Right cardiac atrium (tissue), 5 donors: ENCODE results near the gene SOX6. TPM values are rescaled to one million over a fixed set of nuclear protein-coding genes. Genes with fewer than 3 reads are reported as not detected.

Experiments
- ATAC-seq, 2 donors: fragments of 200-7000 bp; cut with Tn5 transposase; one replicate each; pipeline versions ENCODE4 v1.8.0 to v1.9.1; 2020; ENCODE audit warnings: moderate library complexity in 2 of 2, mild to moderate bottlenecking in 1 of 2
- DNase-seq, 3 donors: peaks; one replicate each; pipeline ENCODE4 v3.0.0-alpha.2; 2020
- H3K27ac ChIP-seq: one replicate; pipeline ENCODE4 v1.5.1; 2013; ENCODE audit warnings: mild to moderate bottlenecking, low read length, control low read depth, moderate library complexity
- H3K27me3 ChIP-seq: one replicate; pipeline ENCODE4 v1.6.1; 2013; ENCODE audit not compliant: control insufficient read depth, insufficient read depth
- H3K4me1 ChIP-seq: one replicate; pipeline ENCODE4 v1.6.1; 2013; ENCODE audit warnings: low read length; ENCODE audit not compliant: control insufficient read depth, insufficient read depth
- H3K4me3 ChIP-seq: one replicate; pipeline ENCODE4 v1.5.1; 2013; ENCODE audit warnings: low read length, control low read depth
- H3K9me3 ChIP-seq: one replicate; pipeline ENCODE4 v1.6.1; 2013; ENCODE audit warnings: low read length; ENCODE audit not compliant: control insufficient read depth
- whole genome bisulfite sequencing: extraction: QIAGEN DNeasy Blood & Tissue Kit; methylation state at CpG from one replicate; pipeline ENCODE4 v1.1.7; 2013; 5-methylcytosine and 5-hydroxymethylcytosine counted together
- intact Hi-C, 4 donors: fragments of 100-400 bp; cut with DNase I; formaldehyde crosslinking; loops; one replicate each; pipeline versions ENCODE4 v1.11.0 to v1.14.0; 2022 to 2023
- polyA plus RNA-seq: library from polyadenylated mRNA; stranded (reverse); fragments of 200-250 nt; gene quantifications from one replicate; pipeline ENCODE4 v1.2.3, GENCODE V29; 2013
- total RNA-seq, 4 donors: library from RNA; stranded (reverse); fragmentation: NEBNext Ultra II Directional; extraction: Animal tissue kit (Norgen Biotek cat#: 25700); gene quantifications; one replicate each; pipeline ENCODE4 v1.2.1, GENCODE V29; 2021
- donor health status: healthy with polysubstance abuse.
- donor health status: DM: no; HTN: yes; CAD: no.
- donor health status: DM: no; HTN: no; CAD: no.
- donor health status: DM: no; HTN: yes; CAD: no; lungs with severe emphysema.
- donor health status: DM: yes; HTN: yes; CAD: no.

SOX6 gene
- total and polyA plus RNA-seq, 5 donors = 3.3 to 26.7 (median 22.4) TPM

DNA sequence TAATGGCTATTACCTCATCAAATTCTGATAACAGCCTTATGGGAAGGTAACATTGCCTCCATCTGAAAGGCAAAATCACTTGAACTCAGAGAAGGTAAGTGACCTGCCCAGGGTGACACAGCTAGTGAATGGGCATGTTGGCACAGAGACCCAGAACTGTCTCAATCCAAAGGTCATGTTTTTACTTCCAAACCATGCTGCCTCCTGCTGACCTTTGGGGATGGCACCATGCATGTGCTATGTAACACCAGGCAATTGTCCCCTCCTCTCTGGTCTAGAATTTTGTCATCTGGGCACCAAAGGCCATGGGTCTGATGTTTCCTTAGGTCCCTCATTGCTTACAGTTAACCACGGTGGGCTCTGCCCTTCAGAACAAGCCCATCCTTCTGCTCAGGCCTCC lies 417.4 kb downstream of the SOX6 start:
- WGBS = 93% methylated on average over 1 of the region's 1 CpG
- H3K27me3 ChIP-seq = no peaks in the 10 kb centered on the region
- intact Hi-C loops = no loop called here
- H3K4me3 ChIP-seq = no peak overlapping the region
- DNase-seq = no peak
- ATAC-seq = no peak
- no peaks in the 10 kb centered on the region for H3K4me1 ChIP-seq
- no peak overlapping the region for H3K27ac ChIP-seq
- H3K9me3 ChIP-seq = no peaks in the 10 kb centered on the region

DNA sequence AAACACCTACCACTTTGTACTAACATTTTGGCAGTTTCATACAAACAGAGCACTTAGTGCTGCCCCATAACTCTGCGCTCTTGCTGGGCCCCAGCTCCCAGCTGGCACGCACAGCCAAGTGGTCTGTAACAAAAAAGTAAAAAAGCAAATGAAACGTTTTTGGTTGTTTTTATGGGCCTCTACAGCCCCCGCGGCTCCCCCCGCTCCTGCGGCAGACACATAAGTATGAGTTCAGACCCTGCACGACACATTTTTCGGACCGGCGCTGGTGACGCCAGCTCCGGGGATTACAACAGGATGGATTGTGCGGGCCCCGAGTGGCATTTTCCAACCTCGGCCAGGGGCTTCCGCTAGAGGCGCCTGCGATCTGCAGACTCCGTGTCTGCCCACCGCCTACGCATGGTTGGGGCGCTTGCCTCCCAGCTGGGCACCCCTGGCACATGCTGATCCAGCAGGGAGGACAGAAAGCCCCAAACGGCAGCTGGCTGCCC lies 418.2 kb downstream of the SOX6 start:
- H3K9me3 ChIP-seq = no peaks in the 10 kb centered on the region
- no peaks in the 10 kb centered on the region for H3K27me3 ChIP-seq
- H3K4me3 ChIP-seq = no peak overlapping the region
- WGBS = 95% methylated on average over 24 of the region's 24 CpGs
- ATAC-seq (no peak), DNase-seq (no peak)
- no peak overlapping the region for H3K27ac ChIP-seq
- H3K4me1 ChIP-seq = no peaks in the 10 kb centered on the region
- intact Hi-C loops = no loop called here

DNA sequence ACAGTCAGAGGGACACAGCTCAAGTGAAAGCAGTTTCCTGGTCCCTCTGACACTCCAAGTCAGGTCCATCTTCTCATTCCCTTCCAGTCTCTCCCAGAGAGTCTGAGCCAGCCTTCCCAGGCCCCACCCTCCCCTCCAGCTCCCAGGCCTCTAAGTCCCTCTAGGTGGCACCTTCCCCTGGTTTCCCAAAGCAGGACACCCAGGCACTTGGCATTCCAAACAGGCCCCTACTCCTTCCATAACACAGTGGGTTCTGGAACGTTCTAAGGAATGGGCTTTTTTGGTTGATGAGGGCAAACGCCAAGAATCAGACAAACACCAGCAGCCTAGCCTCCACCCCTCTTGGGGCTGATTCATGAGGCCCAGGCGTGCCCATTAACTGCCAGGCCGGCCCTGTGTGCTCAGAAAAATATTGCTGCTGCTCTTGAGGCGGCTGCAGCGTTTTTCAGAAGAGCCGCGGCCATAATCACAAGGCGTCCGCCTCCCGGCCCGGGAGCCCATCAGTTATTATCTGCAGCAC lies 418.7 kb downstream of the SOX6 start:
- no peak overlapping the region for H3K27ac ChIP-seq
- no peaks in the 10 kb centered on the region for H3K4me1 ChIP-seq
- no peaks in the 10 kb centered on the region for H3K9me3 ChIP-seq
- H3K27me3 ChIP-seq = no peaks in the 10 kb centered on the region
- WGBS = 82% methylated on average over 12 of the region's 12 CpGs
- DNase-seq (no peak), ATAC-seq (no peak)
- intact Hi-C loops = no loop called here
- H3K4me3 ChIP-seq = no peak overlapping the region

DNA sequence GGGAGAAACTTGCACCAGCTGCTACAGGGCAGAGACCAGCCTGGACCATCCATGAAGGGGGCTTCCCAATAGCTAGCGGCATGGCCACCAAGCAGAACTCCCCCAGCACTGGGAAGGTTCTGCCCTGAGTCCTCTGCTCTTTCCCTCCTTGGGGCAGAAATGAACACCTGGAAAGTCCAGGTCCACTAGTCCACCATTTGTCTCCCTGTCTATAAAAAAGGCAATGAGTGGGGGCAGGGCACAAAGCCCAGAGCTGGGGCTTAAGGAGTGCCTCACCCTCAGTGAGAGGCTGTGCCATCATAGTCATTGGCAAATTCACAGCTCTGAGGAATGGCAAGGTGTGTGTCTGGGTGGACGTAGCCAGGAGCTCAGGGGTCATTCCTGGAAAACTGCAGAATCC lies 420.3 kb downstream of the SOX6 start:
- H3K27ac ChIP-seq = no peak overlapping the region
- WGBS = 94% methylated on average over 2 of the region's 2 CpGs
- intact Hi-C loops = no loop called here
- H3K4me1 ChIP-seq = no peaks in the 10 kb centered on the region
- DNase-seq (no peak), ATAC-seq (no peak)
- H3K27me3 ChIP-seq = no peaks in the 10 kb centered on the region
- H3K4me3 ChIP-seq = no peak overlapping the region
- H3K9me3 ChIP-seq = no peaks in the 10 kb centered on the region

DNA sequence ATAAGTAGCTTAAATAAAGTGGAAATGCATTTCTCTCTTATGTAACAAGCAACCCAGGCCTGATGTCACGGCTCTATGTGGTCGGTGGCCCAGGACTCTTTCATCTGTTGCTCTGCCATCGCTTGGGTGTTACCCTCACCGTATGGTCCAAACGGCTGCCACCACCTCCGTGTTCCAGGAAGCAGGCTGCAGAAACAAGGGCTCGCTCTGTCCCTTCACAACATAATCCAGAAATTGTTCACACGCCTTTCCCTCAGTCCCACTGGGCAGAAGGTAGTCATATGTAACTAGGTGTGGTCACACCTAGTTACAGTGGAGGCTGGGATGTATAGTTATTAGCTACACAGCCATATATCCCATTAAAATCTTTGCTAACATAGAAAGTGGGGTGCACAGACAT lies 421.0 kb downstream of the SOX6 start:
- Histone ChIP-seq H3K9me3 (no peaks in the 10 kb centered on the region), H3K4me3 (no peak overlapping the region), H3K27me3 (no peaks in the 10 kb centered on the region), H3K4me1 (no peaks in the 10 kb centered on the region), H3K27ac (no peak overlapping the region)
- no peak for DNase-seq
- intact Hi-C loops = no loop called here
- ATAC-seq = no peak
- WGBS = 93% methylated on average over 8 of the region's 8 CpGs

DNA sequence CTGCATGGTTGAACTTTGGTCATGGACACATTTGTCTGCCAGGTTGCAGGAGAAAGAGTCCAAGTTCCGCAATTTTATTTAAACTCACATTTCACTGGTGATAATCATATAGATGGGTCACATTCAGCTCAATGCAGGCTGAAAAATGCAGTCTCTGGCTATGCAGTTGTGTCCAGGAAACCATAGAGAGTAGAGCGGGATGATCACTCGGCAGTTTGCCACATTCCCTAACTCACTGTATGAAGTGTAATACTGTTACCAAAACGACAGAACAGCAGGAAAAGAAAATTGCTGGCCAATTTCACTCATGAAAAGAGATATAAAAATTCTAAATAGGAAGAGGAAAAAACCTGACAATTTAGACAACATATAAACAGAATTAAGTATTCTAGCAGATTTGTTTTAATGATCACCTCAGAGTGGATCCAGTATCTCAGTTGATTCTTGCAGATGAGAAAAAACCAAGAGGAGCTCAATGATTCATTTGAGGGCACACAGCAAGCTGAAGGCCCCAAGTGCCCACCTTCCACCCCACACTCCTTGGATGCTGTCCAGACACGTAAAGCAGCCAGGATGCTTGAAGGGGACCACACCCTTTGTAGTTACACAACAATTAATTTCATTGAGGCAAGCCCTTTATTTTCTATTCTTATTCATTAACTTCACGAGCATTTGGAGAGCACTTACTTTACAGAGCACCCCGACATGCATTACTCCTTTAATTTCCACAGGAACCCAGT lies 422.3 kb downstream of the SOX6 start:
- DNase-seq (no peak), ATAC-seq (no peak)
- H3K27ac ChIP-seq = no peak overlapping the region
- WGBS = 69% methylated on average over 7 of the region's 7 CpGs
- H3K9me3 ChIP-seq = no peaks in the 10 kb centered on the region
- H3K4me3 ChIP-seq = no peak overlapping the region
- H3K4me1 ChIP-seq = no peaks in the 10 kb centered on the region
- H3K27me3 ChIP-seq = no peaks in the 10 kb centered on the region
- intact Hi-C loops = no loop called here

DNA sequence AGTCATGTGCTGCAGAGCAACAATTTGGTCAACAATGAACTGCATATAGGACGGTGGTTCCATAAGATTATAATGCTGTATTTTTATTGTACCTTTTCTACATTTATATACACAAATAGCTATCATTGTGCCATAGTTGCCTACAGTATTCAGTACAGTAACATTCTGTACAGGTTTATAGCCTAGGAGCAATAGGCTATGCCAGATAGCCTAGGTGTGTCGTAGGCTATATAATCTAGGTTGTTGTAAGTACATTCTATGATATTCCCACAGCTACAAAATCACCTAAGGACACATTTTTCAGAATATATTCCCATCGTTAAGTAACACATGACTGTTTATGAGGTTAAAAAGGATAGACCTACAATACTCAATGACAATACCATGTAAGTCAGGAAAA lies 423.9 kb downstream of the SOX6 start:
- no peak for ATAC-seq
- Histone ChIP-seq H3K4me3 (no peak overlapping the region), H3K27ac (no peak overlapping the region), H3K27me3 (no peaks in the 10 kb centered on the region), H3K9me3 (no peaks in the 10 kb centered on the region), H3K4me1 (no peaks in the 10 kb centered on the region)
- DNase-seq = no peak
- intact Hi-C loops = no loop called here
- 95% methylated on average over 3 of the region's 3 CpGs for WGBS

DNA sequence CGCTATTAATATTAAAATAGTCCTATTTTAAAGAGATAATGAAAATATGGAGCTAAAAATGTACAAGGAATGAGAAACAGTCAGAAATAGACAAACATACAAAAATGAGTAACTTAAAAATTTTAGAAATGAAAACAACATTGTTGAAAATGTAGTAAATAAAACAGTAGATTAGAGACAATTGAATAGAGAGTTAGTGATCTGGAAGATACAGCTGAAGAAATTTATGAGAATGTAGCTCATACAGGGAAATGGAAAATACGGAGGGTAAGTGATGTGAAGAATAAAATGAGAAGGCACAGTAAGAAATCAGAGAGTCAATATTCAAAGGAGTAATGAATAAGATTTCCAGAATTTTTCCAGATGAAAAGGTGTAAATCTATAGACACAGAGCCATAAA lies 424.8 kb downstream of the SOX6 start:
- ATAC-seq (no peak), DNase-seq (no peak)
- Histone ChIP-seq H3K4me3 (no peak overlapping the region), H3K27ac (no peak overlapping the region), H3K4me1 (no peaks in the 10 kb centered on the region), H3K27me3 (no peaks in the 10 kb centered on the region), H3K9me3 (no peaks in the 10 kb centered on the region)
- intact Hi-C loops = no loop called here
- WGBS = 98% methylated on average over 2 of the region's 2 CpGs

DNA sequence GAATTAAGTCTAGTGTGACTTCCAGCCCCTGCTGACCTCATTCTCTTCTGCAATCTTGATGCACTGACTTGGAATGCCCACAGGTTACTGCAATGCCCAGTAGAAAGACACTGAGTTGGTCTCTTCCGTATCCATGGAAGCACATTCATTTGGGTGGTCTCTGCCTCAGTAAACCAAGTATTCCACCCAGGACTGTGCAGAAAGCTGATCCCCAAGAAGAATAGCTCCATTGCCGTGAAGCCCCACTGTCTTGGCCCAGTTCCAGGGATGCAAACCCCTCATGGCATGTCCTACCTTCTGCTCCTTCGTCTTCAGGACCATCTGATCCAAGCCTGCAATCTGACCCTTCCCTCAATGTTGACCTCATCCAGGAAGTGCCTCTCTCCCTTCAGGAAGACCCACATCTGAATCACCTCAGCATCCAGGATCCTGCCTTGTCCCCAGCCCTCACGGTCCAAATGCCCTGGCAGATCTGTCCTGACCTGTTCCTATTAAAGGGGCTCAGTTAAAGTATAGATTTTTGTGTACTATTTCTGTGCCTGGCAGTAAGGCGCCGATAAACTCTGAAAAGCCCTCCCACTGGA lies 425.8 kb downstream of the SOX6 start:
- no peak overlapping the region for H3K27ac ChIP-seq
- WGBS = 77% methylated on average over 6 of the region's 6 CpGs
- H3K9me3 ChIP-seq = no peaks in the 10 kb centered on the region
- ATAC-seq = no peak
- intact Hi-C loops = no loop called here
- no peaks in the 10 kb centered on the region for H3K27me3 ChIP-seq
- no peak for DNase-seq
- H3K4me3 ChIP-seq = no peak overlapping the region
- no peaks in the 10 kb centered on the region for H3K4me1 ChIP-seq

DNA sequence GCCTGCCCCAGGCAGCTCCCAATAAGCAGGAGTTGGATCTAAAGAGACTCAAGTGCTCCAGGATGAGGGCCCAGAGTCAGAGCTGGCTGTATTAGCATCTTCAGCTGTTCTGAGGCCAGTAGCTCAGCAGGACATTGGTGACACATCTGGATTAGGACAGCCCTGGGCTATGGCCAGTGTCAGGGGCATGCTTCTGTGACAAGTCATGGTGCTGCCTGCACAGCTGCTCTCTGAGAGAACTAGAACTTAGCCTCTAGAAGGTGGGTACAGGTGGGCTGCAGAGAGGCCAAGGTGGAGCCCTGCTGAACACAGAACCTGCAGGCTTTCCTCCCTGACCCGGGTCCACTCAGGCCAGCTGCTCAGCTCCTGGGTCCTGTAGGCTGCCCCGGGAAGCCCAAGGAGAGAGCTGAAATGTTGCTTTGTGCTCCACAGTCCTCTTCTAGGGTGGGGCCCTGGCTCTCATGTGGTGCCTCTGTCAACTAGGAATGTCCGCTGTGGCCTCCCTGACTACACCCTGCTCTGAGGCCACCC lies 426.9 kb downstream of the SOX6 start:
- H3K9me3 ChIP-seq = no peaks in the 10 kb centered on the region
- ATAC-seq = peak in 1 of 2 donors; percentile 32
- 94% methylated on average over 3 of the region's 3 CpGs for WGBS
- no peak overlapping the region for H3K4me3 ChIP-seq
- intact Hi-C loops = no loop called here
- no peaks in the 10 kb centered on the region for H3K27me3 ChIP-seq
- DNase-seq = no peak
- no peaks in the 10 kb centered on the region for H3K4me1 ChIP-seq
- no peak overlapping the region for H3K27ac ChIP-seq

DNA sequence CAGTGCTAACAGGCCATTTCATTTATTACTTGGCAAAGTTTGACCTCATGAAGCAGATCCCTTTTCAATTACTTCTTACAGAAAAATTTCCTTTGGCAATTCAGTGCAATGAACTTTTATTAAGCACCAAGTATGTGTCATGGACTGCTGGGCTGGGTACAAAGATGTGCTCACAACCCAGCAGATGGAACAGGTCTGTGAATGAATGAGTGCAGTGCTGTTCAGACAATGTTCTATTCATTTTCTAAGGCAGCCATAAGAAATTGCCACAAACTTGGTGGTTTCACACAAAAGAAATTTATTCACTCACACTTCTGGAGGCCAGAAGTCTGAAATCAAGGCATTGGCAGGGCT lies 428.5 kb downstream of the SOX6 start:
- Histone ChIP-seq H3K4me1 (no peaks in the 10 kb centered on the region), H3K4me3 (no peak overlapping the region), H3K27me3 (no peaks in the 10 kb centered on the region), H3K27ac (no peak overlapping the region), H3K9me3 (no peaks in the 10 kb centered on the region)
- intact Hi-C loops = no loop called here
- no peak for DNase-seq
- peak in 1 of 2 donors; percentile 78 for ATAC-seq
